Measurements from ENCODE around the gene SH3GL1.
"Not testable (repeated sequence)": the region's sequence is repeated elsewhere in the genome, so short reads cannot be mapped to it uniquely, and the experiment has no call there.

Gene SH3GL1

GRCh38 chr19:4354897-4355296 lies 45.5 kb downstream of the SH3GL1 start:
- Histone ChIP-seq H3K4me1 (ENCODE audit: control insufficient read depth in 2 of 2, insufficient read depth in 2 of 2, low read length in 2 of 2) (no peaks in the 10 kb centered on the region), H3K4me3 (ENCODE audit: low read length in 2 of 2) (no peak overlapping the region), H3K36me3 (ENCODE audit: control insufficient read depth in 2 of 2, insufficient read depth in 2 of 2, low read length in 2 of 2) (peaks cover 12 to 23% of the 10 kb centered on the region in 2 donors), H3K9me3 (ENCODE audit: control insufficient read depth in 2 of 2, low read length in 2 of 2) (no peaks in the 10 kb centered on the region), H3K27me3 (ENCODE audit: control insufficient read depth in 2 of 2, insufficient read depth in 2 of 2, low read length in 2 of 2) (no peaks in the 10 kb centered on the region), H3K9ac (ENCODE audit: low read depth in 1 of 2, low read length in 2 of 2) (no peak overlapping the region), H3K27ac (ENCODE audit: low read depth in 2 of 2, low read length in 2 of 2) (no peak overlapping the region)

- no peaks in the 10 kb centered on the region for H3K9me3 ChIP-seq (ENCODE audit: control insufficient read depth in 2 of 2, low read length in 2 of 2)
- no peak overlapping the region for H3K4me3 ChIP-seq (ENCODE audit: low read length in 2 of 2)
- no peaks in the 10 kb centered on the region for H3K27me3 ChIP-seq (ENCODE audit: control insufficient read depth in 2 of 2, insufficient read depth in 2 of 2, low read length in 2 of 2)
- H3K36me3 ChIP-seq (ENCODE audit: control insufficient read depth in 2 of 2, insufficient read depth in 2 of 2, low read length in 2 of 2): peaks cover 7 to 18% of the 10 kb centered on the region in 2 donors
- no peak overlapping the region for H3K9ac ChIP-seq (ENCODE audit: low read depth in 1 of 2, low read length in 2 of 2)
- H3K4me1 ChIP-seq (ENCODE audit: control insufficient read depth in 2 of 2, insufficient read depth in 2 of 2, low read length in 2 of 2): no peaks in the 10 kb centered on the region
- no peak overlapping the region for H3K27ac ChIP-seq (ENCODE audit: low read depth in 2 of 2, low read length in 2 of 2)
Observed at GRCh38 chr19:4354282-4354681, 46.1 kb downstream of the SH3GL1 start.

DNA sequence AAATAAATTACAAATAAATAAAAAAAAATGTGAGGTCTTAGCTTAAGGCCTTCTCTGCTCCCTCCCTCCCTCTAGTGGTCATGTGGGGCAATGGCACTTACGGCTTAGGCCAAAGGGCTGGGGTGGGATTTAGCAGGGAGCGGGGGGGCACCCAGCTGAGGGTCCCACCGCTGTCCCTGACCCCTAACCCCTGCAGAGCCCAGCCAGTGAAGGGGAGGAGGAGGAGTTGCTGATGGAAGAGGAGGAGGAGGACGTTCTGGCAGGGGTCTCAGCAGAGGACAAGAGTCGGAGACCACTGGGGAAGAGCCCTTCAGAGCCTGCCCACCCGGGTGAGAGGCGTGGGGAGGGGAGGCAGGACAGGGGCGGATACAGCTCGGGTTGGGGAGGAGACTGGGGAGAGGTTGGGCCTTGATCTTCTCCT lies 47.6 kb downstream of the SH3GL1 start:
- H3K36me3 ChIP-seq (ENCODE audit: control insufficient read depth in 2 of 2, insufficient read depth in 2 of 2, low read length in 2 of 2): peaks cover 0 to 14% of the 10 kb centered on the region in 2 donors

GRCh38 chr19:4350726-4351125 lies 49.6 kb downstream of the SH3GL1 start:
- Histone ChIP-seq H3K36me3 (ENCODE audit: control insufficient read depth in 2 of 2, insufficient read depth in 2 of 2, low read length in 2 of 2) (peaks cover 3 to 22% of the 10 kb centered on the region in 2 donors), H3K4me3 (ENCODE audit: low read length in 2 of 2) (no peak overlapping the region), H3K4me1 (ENCODE audit: control insufficient read depth in 2 of 2, insufficient read depth in 2 of 2, low read length in 2 of 2) (no peaks in the 10 kb centered on the region), H3K27ac (ENCODE audit: low read depth in 2 of 2, low read length in 2 of 2) (no peak overlapping the region), H3K9me3 (ENCODE audit: control insufficient read depth in 2 of 2, low read length in 2 of 2) (no peaks in the 10 kb centered on the region), H3K9ac (ENCODE audit: low read depth in 1 of 2, low read length in 2 of 2) (no peak overlapping the region), H3K27me3 (ENCODE audit: control insufficient read depth in 2 of 2, insufficient read depth in 2 of 2, low read length in 2 of 2) (no peaks in the 10 kb centered on the region)

More for the DNA sequence above, 47.6 kb downstream of the SH3GL1 start:
- H3K27me3 ChIP-seq (ENCODE audit: control insufficient read depth in 2 of 2, insufficient read depth in 2 of 2, low read length in 2 of 2): no peaks in the 10 kb centered on the region
- no peak overlapping the region for H3K4me3 ChIP-seq (ENCODE audit: low read length in 2 of 2)
- no peak overlapping the region for H3K9ac ChIP-seq (ENCODE audit: low read depth in 1 of 2, low read length in 2 of 2)
- H3K9me3 ChIP-seq (ENCODE audit: control insufficient read depth in 2 of 2, low read length in 2 of 2): no peaks in the 10 kb centered on the region
- no peaks in the 10 kb centered on the region for H3K4me1 ChIP-seq (ENCODE audit: control insufficient read depth in 2 of 2, insufficient read depth in 2 of 2, low read length in 2 of 2)
- H3K27ac ChIP-seq (ENCODE audit: low read depth in 2 of 2, low read length in 2 of 2): no peak overlapping the region

DNA sequence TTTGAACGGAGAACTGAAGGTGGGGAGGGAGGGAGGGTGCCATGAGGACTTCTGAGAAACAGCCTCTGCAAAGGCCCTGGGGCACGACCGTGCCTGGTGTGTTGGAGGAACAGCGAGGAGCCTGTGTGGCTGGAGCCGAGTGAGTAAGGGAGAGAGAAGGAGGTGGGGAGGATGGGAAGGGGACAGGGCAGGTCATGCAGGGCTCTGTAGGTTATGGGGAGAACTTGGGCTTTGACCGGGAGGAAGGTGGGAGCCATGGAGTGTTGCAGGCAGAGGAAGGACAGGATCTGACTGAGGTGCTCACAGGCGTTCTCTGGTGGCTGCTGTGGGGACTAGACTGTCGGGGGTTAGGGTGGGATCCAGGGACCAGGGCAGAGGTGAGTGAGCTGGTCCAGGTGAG lies 50.2 kb downstream of the SH3GL1 start:
- Histone ChIP-seq H3K27ac (ENCODE audit: low read depth in 2 of 2, low read length in 2 of 2) (no peak overlapping the region), H3K27me3 (ENCODE audit: control insufficient read depth in 2 of 2, insufficient read depth in 2 of 2, low read length in 2 of 2) (no peaks in the 10 kb centered on the region), H3K4me1 (ENCODE audit: control insufficient read depth in 2 of 2, insufficient read depth in 2 of 2, low read length in 2 of 2) (peaks cover 0 to 6% of the 10 kb centered on the region in 2 donors), H3K36me3 (ENCODE audit: control insufficient read depth in 2 of 2, insufficient read depth in 2 of 2, low read length in 2 of 2) (peaks cover 3 to 21% of the 10 kb centered on the region in 2 donors), H3K9ac (ENCODE audit: low read depth in 1 of 2, low read length in 2 of 2) (no peak overlapping the region), H3K9me3 (ENCODE audit: control insufficient read depth in 2 of 2, low read length in 2 of 2) (no peaks in the 10 kb centered on the region), H3K4me3 (ENCODE audit: low read length in 2 of 2) (no peak overlapping the region)

- H3K4me3 ChIP-seq (ENCODE audit: low read length in 2 of 2); H3K27me3 ChIP-seq (ENCODE audit: control insufficient read depth in 2 of 2, insufficient read depth in 2 of 2, low read length in 2 of 2); H3K9me3 ChIP-seq (ENCODE audit: control insufficient read depth in 2 of 2, low read length in 2 of 2); H3K4me1 ChIP-seq (ENCODE audit: control insufficient read depth in 2 of 2, insufficient read depth in 2 of 2, low read length in 2 of 2); H3K27ac ChIP-seq (ENCODE audit: low read depth in 2 of 2, low read length in 2 of 2); H3K9ac ChIP-seq (ENCODE audit: low read depth in 1 of 2, low read length in 2 of 2): not testable (repeated sequence)
- H3K36me3 ChIP-seq (ENCODE audit: control insufficient read depth in 2 of 2, insufficient read depth in 2 of 2, low read length in 2 of 2): peaks cover 3 to 18% of the 10 kb centered on the region in 2 donors
Observed at GRCh38 chr19:4349225-4349624, 51.1 kb downstream of the SH3GL1 start.

- no peak overlapping the region for H3K9ac ChIP-seq (ENCODE audit: low read depth in 1 of 2, low read length in 2 of 2)
- H3K36me3 ChIP-seq (ENCODE audit: control insufficient read depth in 2 of 2, insufficient read depth in 2 of 2, low read length in 2 of 2): peaks cover 3 to 12% of the 10 kb centered on the region in 2 donors
Observed at GRCh38 chr19:4347521-4347920, 52.8 kb downstream of the SH3GL1 start.

DNA sequence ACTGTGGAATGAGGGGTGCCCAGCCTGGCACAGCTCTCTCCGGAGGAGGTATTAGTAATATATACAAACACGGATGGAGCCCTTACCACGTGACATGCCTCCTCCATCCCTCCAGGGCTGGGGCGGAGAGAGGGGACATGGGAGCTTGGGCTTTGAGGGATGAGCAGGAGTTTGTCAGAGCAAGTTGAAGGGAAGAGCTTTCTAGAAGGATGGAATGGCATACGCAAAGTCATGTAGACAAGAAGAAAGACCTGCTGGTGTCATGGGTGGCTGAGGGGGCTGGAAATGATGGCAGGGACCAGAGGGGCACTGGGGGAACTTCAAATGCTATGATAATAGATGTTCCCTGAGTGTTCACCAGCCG lies 54.3 kb downstream of the SH3GL1 start:
- Histone ChIP-seq H3K27me3 (ENCODE audit: control insufficient read depth in 2 of 2, insufficient read depth in 2 of 2, low read length in 2 of 2) (no peaks in the 10 kb centered on the region), H3K9ac (ENCODE audit: low read depth in 1 of 2, low read length in 2 of 2) (no peak overlapping the region), H3K27ac (ENCODE audit: low read depth in 2 of 2, low read length in 2 of 2) (no peak overlapping the region), H3K4me1 (ENCODE audit: control insufficient read depth in 2 of 2, insufficient read depth in 2 of 2, low read length in 2 of 2) (peaks cover 10 to 21% of the 10 kb centered on the region in 2 donors), H3K36me3 (ENCODE audit: control insufficient read depth in 2 of 2, insufficient read depth in 2 of 2, low read length in 2 of 2) (peaks cover 3 to 12% of the 10 kb centered on the region in 2 donors), H3K9me3 (ENCODE audit: control insufficient read depth in 2 of 2, low read length in 2 of 2) (no peaks in the 10 kb centered on the region), H3K4me3 (ENCODE audit: low read length in 2 of 2) (no peak overlapping the region)

More at GRCh38 chr19:4347521-4347920, 52.8 kb downstream of the SH3GL1 start:
- Histone ChIP-seq H3K4me3 (ENCODE audit: low read length in 2 of 2) (no peak overlapping the region), H3K27ac (ENCODE audit: low read depth in 2 of 2, low read length in 2 of 2) (no peak overlapping the region), H3K9me3 (ENCODE audit: control insufficient read depth in 2 of 2, low read length in 2 of 2) (no peaks in the 10 kb centered on the region), H3K27me3 (ENCODE audit: control insufficient read depth in 2 of 2, insufficient read depth in 2 of 2, low read length in 2 of 2) (no peaks in the 10 kb centered on the region), H3K4me1 (ENCODE audit: control insufficient read depth in 2 of 2, insufficient read depth in 2 of 2, low read length in 2 of 2) (peaks cover 5 to 15% of the 10 kb centered on the region in 2 donors)

DNA sequence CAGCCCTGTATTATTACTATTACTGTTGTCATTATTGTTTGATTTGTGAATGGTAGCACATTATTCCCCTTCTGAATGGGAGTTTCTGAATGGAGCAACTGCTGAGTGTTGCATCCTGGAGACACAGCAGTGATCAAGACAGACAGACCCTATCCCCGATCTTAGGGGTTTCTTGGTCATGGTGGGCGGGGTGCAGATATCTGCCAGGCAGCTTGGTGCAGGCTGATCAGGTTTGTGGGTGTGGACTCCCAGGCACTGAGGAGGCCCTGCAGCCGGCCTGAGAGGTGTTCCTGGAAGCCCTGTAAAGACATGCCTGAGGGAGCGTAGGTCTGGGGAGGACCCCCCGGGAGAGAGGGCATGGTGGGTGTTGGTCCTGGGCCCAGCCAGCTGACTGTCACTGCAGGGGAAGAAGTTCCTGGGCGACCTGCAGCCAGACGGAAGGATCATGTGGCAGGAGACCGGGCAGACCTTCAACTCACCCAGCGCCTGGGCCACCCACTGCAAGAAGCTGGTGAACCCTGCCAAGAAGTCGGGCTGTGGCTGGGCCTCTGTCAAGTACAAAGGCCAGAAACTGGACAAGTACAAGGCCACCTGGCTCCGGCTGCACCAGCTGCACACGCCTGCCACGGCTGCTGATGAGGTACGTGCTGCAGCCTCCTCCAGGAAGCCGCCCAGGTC lies 54.9 kb downstream of the SH3GL1 start:
- Histone ChIP-seq H3K27me3 (ENCODE audit: control insufficient read depth in 2 of 2, insufficient read depth in 2 of 2, low read length in 2 of 2) (no peaks in the 10 kb centered on the region), H3K4me3 (ENCODE audit: low read length in 2 of 2) (peak overlapping the region in 1 of 2 donors; percentile 34), H3K4me1 (ENCODE audit: control insufficient read depth in 2 of 2, insufficient read depth in 2 of 2, low read length in 2 of 2) (peaks cover 10 to 23% of the 10 kb centered on the region in 2 donors), H3K27ac (ENCODE audit: low read depth in 2 of 2, low read length in 2 of 2) (no peak overlapping the region), H3K36me3 (ENCODE audit: control insufficient read depth in 2 of 2, insufficient read depth in 2 of 2, low read length in 2 of 2) (peaks cover 3 to 12% of the 10 kb centered on the region in 2 donors), H3K9ac (ENCODE audit: low read depth in 1 of 2, low read length in 2 of 2) (peak overlapping the region in 1 of 2 donors; percentile 20), H3K9me3 (ENCODE audit: control insufficient read depth in 2 of 2, low read length in 2 of 2) (no peaks in the 10 kb centered on the region)

- H3K27me3 ChIP-seq (ENCODE audit: control insufficient read depth in 2 of 2, insufficient read depth in 2 of 2, low read length in 2 of 2): no peaks in the 10 kb centered on the region
Observed at GRCh38 chr19:4343370-4344307, 56.7 kb downstream of the SH3GL1 start, which contains the start of gene MPND. MPND (plus strand) TSS chr19:4343562; CDS start chr19:4343594, 32 bp downstream.

More at GRCh38 chr19:4343370-4344307, 56.7 kb downstream of the SH3GL1 start, which contains the start of gene MPND:
- Histone ChIP-seq H3K4me1 (ENCODE audit: control insufficient read depth in 2 of 2, insufficient read depth in 2 of 2, low read length in 2 of 2) (peaks cover 19 to 32% of the 10 kb centered on the region in 2 donors), H3K9me3 (ENCODE audit: control insufficient read depth in 2 of 2, low read length in 2 of 2) (no peaks in the 10 kb centered on the region), H3K36me3 (ENCODE audit: control insufficient read depth in 2 of 2, insufficient read depth in 2 of 2, low read length in 2 of 2) (peaks cover 3 to 7% of the 10 kb centered on the region in 2 donors), H3K27ac (ENCODE audit: low read depth in 2 of 2, low read length in 2 of 2) (peak within 1 kb of the TSS; percentile 98), H3K9ac (ENCODE audit: low read depth in 1 of 2, low read length in 2 of 2) (peak within 1 kb of the TSS; percentile 79 to 83), H3K4me3 (ENCODE audit: low read length in 2 of 2) (peak within 1 kb of the TSS; percentile 91 to 97)

Data from mucosa of rectum (tissue), 2 donors.